NT2/D1 (cell line): ENCODE data around the gene ARSI.

ENCODE experiments used
- DNase-seq: peaks from one replicate; pipeline ENCODE4 v3.0.0-alpha.2; 2011; ENCODE audit warnings: low read depth, low spot score
- H3K27me3 ChIP-seq: 2 replicates; pipeline ENCODE4 v1.6.0; 2011; ENCODE audit warnings: mild to moderate bottlenecking; ENCODE audit not compliant: insufficient read length, insufficient read depth
- H3K36me3 ChIP-seq: 2 replicates; pipeline ENCODE4 v1.6.1; 2011; ENCODE audit warnings: mild to moderate bottlenecking, low read length, mixed read lengths; ENCODE audit not compliant: insufficient read depth, insufficient read length
- H3K4me1 ChIP-seq: 2 replicates; pipeline ENCODE4 v1.5.1; 2011; ENCODE audit not compliant: insufficient read depth, insufficient read length
- H3K4me3 ChIP-seq: 2 replicates; pipeline ENCODE4 v1.5.1; 2011; ENCODE audit warnings: low read depth; ENCODE audit not compliant: insufficient read length
- H3K9ac ChIP-seq: 2 replicates; pipeline ENCODE4 v1.6.0; 2011; ENCODE audit warnings: low read depth; ENCODE audit not compliant: insufficient read length
- H3K9me3 ChIP-seq: 2 replicates; pipeline ENCODE4 v1.5.1; 2011; ENCODE audit warnings: mild to moderate bottlenecking, low read length; ENCODE audit not compliant: insufficient read depth
- SUZ12 ChIP-seq: IDR thresholded peaks from 2 replicates; pipeline ENCODE4 v1.6.1; 2011; ENCODE audit not compliant: insufficient read length, insufficient read depth; ENCODE audit errors: extremely low read depth
- YY1 ChIP-seq: IDR thresholded peaks from 2 replicates; pipeline ENCODE4 v1.6.1; 2011; ENCODE audit not compliant: insufficient read length, insufficient read depth
- ZNF274 ChIP-seq: IDR thresholded peaks from 2 replicates; pipeline ENCODE4 v1.6.1; 2011; ENCODE audit warnings: mild to moderate bottlenecking, low read depth, low read length

The ARSI gene

GRCh38 chr5:150278916-150279315 is 23.8 kb downstream of the ARSI start:
- no peak for DNase-seq
- no peaks in the 10 kb centered on the region for H3K27me3 ChIP-seq
- H3K9ac ChIP-seq, result no peak overlapping the region
- TF ChIP-seq SUZ12, result no peak
- no peak for TF ChIP-seq ZNF274
- no peak for TF ChIP-seq YY1
- H3K36me3 ChIP-seq, result no peaks in the 10 kb centered on the region
- no peak overlapping the region for H3K4me3 ChIP-seq
- H3K9me3 ChIP-seq, result no peaks in the 10 kb centered on the region
- peaks cover 13% of the 10 kb centered on the region for H3K4me1 ChIP-seq

DNA sequence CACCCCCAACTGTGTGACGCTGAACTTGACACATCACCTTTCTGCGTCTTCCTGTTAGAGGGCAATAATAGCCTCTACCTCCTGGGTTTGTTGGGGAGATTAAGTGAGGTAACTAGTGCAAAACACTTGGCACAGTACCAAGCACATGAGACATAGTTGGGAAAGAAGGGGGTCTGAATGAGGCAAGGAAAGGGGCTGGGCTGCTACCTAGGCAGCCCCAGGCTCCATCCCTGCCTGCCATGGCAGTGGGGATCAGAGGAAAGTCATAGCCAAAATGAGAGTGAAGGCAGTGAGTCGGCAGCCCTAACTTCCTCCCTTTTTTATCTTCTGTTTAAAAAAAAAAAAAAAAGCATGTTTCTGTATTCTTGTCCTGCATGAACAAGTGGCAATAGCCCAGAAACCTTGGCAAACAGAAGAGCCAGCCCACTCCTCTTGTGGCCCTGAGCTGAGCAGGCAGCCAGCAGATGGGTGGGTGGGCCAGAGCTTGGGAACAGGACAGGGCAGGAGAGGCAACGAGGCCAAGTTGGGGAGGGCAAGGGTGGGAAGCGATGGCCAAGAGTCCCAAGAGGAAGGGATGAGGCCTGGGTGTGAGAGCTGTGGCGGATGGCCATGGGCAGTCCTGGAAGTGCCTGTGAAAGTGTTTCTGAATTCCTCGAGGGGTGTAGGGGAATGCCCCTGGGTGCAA is 24.5 kb downstream of the ARSI start:
- H3K36me3 ChIP-seq, result no peaks in the 10 kb centered on the region
- TF ChIP-seq ZNF274, result no peak
- H3K4me1 ChIP-seq, result peaks cover 13% of the 10 kb centered on the region
- no peak for DNase-seq
- no peaks in the 10 kb centered on the region for H3K27me3 ChIP-seq
- H3K9ac ChIP-seq, result no peak overlapping the region
- H3K9me3 ChIP-seq, result no peaks in the 10 kb centered on the region
- no peak overlapping the region for H3K4me3 ChIP-seq

DNA sequence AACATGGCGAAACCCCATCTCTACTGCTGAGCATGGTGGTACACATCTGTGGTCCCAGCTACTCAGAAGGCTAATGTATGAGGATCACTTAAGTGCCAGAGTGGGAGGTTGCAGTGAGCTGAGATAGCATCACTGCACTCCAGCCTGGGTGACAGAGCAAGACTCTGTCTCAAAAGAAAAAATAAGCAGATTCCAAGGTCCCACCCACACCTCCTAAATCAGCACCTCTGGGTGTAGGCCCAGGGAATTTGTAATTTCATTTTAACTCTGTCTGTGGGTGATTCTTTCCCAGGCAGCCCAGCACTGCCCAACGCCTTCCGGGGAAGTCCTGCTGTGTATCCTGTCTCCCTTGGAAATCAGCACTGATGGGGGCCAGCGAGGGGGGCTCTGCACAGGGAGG is 25.7 kb downstream of the ARSI start:
- TF ChIP-seq YY1, result no peak
- no peak for TF ChIP-seq SUZ12
- TF ChIP-seq ZNF274, result no peak
- Histone ChIP-seq H3K36me3 (no peaks in the 10 kb centered on the region), H3K27me3 (no peaks in the 10 kb centered on the region), H3K4me1 (peaks cover 13% of the 10 kb centered on the region), H3K9ac (no peak overlapping the region), H3K9me3 (no peaks in the 10 kb centered on the region), H3K4me3 (no peak overlapping the region)
- no peak for DNase-seq

DNA sequence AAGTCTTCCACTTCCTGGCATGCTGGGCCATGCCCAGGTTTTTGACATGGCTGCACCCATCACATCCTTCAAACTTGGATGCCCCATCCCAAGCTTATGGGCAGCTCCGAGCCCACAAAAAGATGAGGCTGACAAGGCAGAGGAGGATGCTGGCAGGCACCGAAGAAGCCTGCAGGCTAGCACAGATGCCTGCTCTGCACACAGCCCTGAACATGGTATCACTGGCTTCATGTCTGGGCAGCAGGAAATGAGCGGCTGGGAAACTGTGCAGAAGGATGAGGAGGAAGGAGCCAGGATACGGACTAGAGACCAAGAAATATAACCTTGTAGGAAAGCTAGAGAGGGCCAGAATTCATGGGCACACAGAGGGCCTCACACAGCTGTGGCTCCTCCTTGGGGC is 27.9 kb downstream of the ARSI start:
- no peak for TF ChIP-seq ZNF274
- TF ChIP-seq SUZ12, result no peak
- TF ChIP-seq YY1, result no peak
- no peak overlapping the region for H3K4me3 ChIP-seq
- DNase-seq, result no peak

GRCh38 chr5:150272531-150272930 is 30.2 kb downstream of the ARSI start:
- no peaks in the 10 kb centered on the region for H3K27me3 ChIP-seq
- DNase-seq, result no peak
- no peak overlapping the region for H3K4me3 ChIP-seq
- no peaks in the 10 kb centered on the region for H3K9me3 ChIP-seq
- TF ChIP-seq SUZ12, result no peak
- TF ChIP-seq ZNF274, result no peak
- no peak for TF ChIP-seq YY1
- peaks cover 7% of the 10 kb centered on the region for H3K4me1 ChIP-seq
- no peaks in the 10 kb centered on the region for H3K36me3 ChIP-seq
- no peak overlapping the region for H3K9ac ChIP-seq

More for the DNA sequence above, 27.9 kb downstream of the ARSI start:
- H3K27me3 ChIP-seq, result no peaks in the 10 kb centered on the region
- H3K36me3 ChIP-seq, result no peaks in the 10 kb centered on the region
- H3K9me3 ChIP-seq, result no peaks in the 10 kb centered on the region
- peaks cover 20% of the 10 kb centered on the region for H3K4me1 ChIP-seq
- H3K9ac ChIP-seq, result no peak overlapping the region

GRCh38 chr5:150271923-150272322 is 30.8 kb downstream of the ARSI start:
- H3K4me3 ChIP-seq, result no peak overlapping the region
- H3K4me1 ChIP-seq, result peaks cover 7% of the 10 kb centered on the region
- no peaks in the 10 kb centered on the region for H3K27me3 ChIP-seq
- H3K9me3 ChIP-seq, result no peaks in the 10 kb centered on the region
- no peak for DNase-seq
- no peaks in the 10 kb centered on the region for H3K36me3 ChIP-seq
- TF ChIP-seq ZNF274 (no peak), YY1 (no peak), SUZ12 (no peak)
- H3K9ac ChIP-seq, result no peak overlapping the region

DNA sequence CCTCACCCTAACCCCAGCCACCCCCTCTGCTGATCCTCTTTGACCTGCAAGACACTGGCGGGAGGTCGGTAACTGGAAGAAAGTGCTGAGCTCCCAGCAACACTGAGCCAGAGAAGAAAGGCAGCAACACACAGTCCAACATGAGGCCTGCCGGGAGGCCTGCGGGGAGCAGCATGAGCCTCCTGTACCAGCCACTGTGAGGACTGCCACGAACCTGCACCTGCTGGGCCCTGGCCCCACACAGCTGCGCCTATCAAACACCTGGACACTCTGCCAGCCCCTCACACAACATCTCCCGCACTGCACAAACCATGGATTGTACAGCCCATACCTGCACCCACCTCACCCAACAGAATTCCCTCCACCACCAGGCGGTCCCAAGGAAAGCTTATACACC is 31.4 kb downstream of the ARSI start:
- Histone ChIP-seq H3K4me1 (peaks cover 7% of the 10 kb centered on the region), H3K9me3 (no peaks in the 10 kb centered on the region), H3K4me3 (no peak overlapping the region), H3K36me3 (no peaks in the 10 kb centered on the region), H3K27me3 (no peaks in the 10 kb centered on the region), H3K9ac (no peak overlapping the region)
- no peak for DNase-seq
- TF ChIP-seq YY1, result no peak
- no peak for TF ChIP-seq ZNF274
- TF ChIP-seq SUZ12, result no peak
